ENCODE results near the gene CACNG3.

- TF ChIP-seq ZC3H10 (CRISPR knock-in tag; IDR thresholded peaks at IDR 0.05) = no peak
- TF ChIP-seq SNAI2 (CRISPR knock-in tag; IDR thresholded peaks at IDR 0.05) = no peak
- no peak for TF ChIP-seq PATZ1 (CRISPR knock-in tag; IDR thresholded peaks at IDR 0.05; ENCODE audit: borderline replicate concordance)
- TF ChIP-seq ZFP3 (CRISPR knock-in tag; IDR thresholded peaks at IDR 0.05) = no peak
- no peak for TF ChIP-seq ZNF565 (CRISPR knock-in tag; conservative IDR thresholded peaks at IDR 0.05; ENCODE audit: low read depth)
- no peak for TF ChIP-seq ARNTL (CRISPR knock-in tag; IDR thresholded peaks at IDR 0.05; ENCODE audit: borderline replicate concordance, low read depth)
- TF ChIP-seq ISL1 (CRISPR knock-in tag; IDR thresholded peaks at IDR 0.05) = no peak
Observed at GRCh38 chr16:24382762-24383407, 126.8 kb downstream of the CACNG3 start.

All from SK-N-SH treated with all-trans-retinoic acid at 6 μM for 48 hours (cell line).